A549 (cell line): Measurements from ENCODE around the gene KRTAP20-3.

Experiments used
- CTCF ChIP-seq: fragments of >200 bp; sonication (Bioruptor Twin); formaldehyde crosslinking; IDR thresholded peaks from 3 replicates; pipeline ENCODE4 v1.5.1; 2016
- HDAC2 ChIP-seq: fragments of 200-600 bp; sonication (generic); IDR thresholded peaks from 2 replicates; pipeline ENCODE4 v1.6.1; 2016
- NFE2L2 ChIP-seq: fragments of 150-350 bp; conservative IDR thresholded peaks from 2 replicates; pipeline ENCODE4 v1.6.1; 2014; ENCODE audit warnings: low read length
- POLR2A ChIP-seq: IDR thresholded peaks from 2 replicates; pipeline ENCODE4 v1.6.1; 2012; ENCODE audit warnings: mild to moderate bottlenecking, low read length
- REST ChIP-seq: fragments of 200-600 bp; sonication (generic); IDR thresholded peaks from 2 replicates; pipeline ENCODE4 v1.6.1; 2016; ENCODE audit warnings: antibody characterized with exemption, mild to moderate bottlenecking, moderate library complexity
- RFX5 ChIP-seq: fragments of 450-650 bp; IDR thresholded peaks from 2 replicates; pipeline ENCODE4 v1.7.1; 2014; ENCODE audit warnings: antibody characterized with exemption, mild to moderate bottlenecking, moderate library complexity

GRCh38 chr21:30638686-30639085, 4.0 kb upstream of the KRTAP20-3 start:
- TF ChIP-seq RFX5 (no peak), HDAC2 (no peak), REST (no peak), POLR2A (no peak), CTCF (no peak), NFE2L2 (no peak)
